HCT116 (cell line): ENCODE results near the gene NCDN.

ENCODE experiments used
- ATF3 ChIP-seq: IDR thresholded peaks from 2 replicates; pipeline ENCODE4 v1.6.1; 2012
- CEBPB ChIP-seq: IDR thresholded peaks from 2 replicates; pipeline ENCODE4 v1.6.1; 2012; ENCODE audit warnings: low read depth
- TF ChIP-seq, protein P1 (sequence below): IDR thresholded peaks from 2 replicates; pipeline ENCODE4 v1.6.1; 2012; ENCODE audit warnings: low read depth

GRCh38 chr1:35571263-35571662 is 13.7 kb downstream of the NCDN start:
- no peak for TF ChIP-seq ATF3
- TF ChIP-seq, protein P1, sequence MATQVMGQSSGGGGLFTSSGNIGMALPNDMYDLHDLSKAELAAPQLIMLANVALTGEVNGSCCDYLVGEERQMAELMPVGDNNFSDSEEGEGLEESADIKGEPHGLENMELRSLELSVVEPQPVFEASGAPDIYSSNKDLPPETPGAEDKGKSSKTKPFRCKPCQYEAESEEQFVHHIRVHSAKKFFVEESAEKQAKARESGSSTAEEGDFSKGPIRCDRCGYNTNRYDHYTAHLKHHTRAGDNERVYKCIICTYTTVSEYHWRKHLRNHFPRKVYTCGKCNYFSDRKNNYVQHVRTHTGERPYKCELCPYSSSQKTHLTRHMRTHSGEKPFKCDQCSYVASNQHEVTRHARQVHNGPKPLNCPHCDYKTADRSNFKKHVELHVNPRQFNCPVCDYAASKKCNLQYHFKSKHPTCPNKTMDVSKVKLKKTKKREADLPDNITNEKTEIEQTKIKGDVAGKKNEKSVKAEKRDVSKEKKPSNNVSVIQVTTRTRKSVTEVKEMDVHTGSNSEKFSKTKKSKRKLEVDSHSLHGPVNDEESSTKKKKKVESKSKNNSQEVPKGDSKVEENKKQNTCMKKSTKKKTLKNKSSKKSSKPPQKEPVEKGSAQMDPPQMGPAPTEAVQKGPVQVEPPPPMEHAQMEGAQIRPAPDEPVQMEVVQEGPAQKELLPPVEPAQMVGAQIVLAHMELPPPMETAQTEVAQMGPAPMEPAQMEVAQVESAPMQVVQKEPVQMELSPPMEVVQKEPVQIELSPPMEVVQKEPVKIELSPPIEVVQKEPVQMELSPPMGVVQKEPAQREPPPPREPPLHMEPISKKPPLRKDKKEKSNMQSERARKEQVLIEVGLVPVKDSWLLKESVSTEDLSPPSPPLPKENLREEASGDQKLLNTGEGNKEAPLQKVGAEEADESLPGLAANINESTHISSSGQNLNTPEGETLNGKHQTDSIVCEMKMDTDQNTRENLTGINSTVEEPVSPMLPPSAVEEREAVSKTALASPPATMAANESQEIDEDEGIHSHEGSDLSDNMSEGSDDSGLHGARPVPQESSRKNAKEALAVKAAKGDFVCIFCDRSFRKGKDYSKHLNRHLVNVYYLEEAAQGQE, result no peak
- no peak for TF ChIP-seq CEBPB
